Spleen (tissue), 11 donors: Measurements from ENCODE around the gene LIMA1. TPM values are rescaled to one million over a fixed set of nuclear protein-coding genes. Genes with fewer than 3 reads are reported as not detected.

ENCODE experiments used
- DNase-seq: peaks from one replicate; pipeline ENCODE4 v3.0.0-alpha.2; 2020
- H3K27ac ChIP-seq, 8 donors: fragments of 200-600 bp; sonication (generic) in 7 of 8; 1 replicate in 4 of 8; 2 replicates in 4 of 8; pipeline versions ENCODE4 v1.5.0 to v1.8.0; 2016 to 2021; ENCODE audit warnings: inconsistent platforms in 4 of 8, mild to moderate bottlenecking in 4 of 8, moderate library complexity in 1 of 8
- H3K27me3 ChIP-seq, 7 donors: fragments of 200-600 bp; sonication (generic) in 6 of 7; replicated peaks in 1 of 7; 1 replicate in 4 of 7; 2 replicates in 3 of 7; pipeline versions ENCODE4 v1.5.0 to v1.8.0; 2016 to 2021; ENCODE audit warnings: inconsistent platforms in 3 of 7, mild to moderate bottlenecking in 1 of 7
- H3K36me3 ChIP-seq, 6 donors: fragments of 200-600 bp; sonication (generic) in 5 of 6; 1 replicate in 4 of 6; 2 replicates in 2 of 6; pipeline versions ENCODE4 v1.5.0 to v1.8.0; 2016 to 2021; ENCODE audit warnings: inconsistent platforms in 2 of 6
- H3K4me1 ChIP-seq, 6 donors: fragments of 200-600 bp; sonication (generic) in 5 of 6; 1 replicate in 3 of 6; 2 replicates in 3 of 6; pipeline versions ENCODE4 v1.5.0 to v1.8.0; 2016 to 2021; ENCODE audit warnings: inconsistent platforms in 3 of 6
- H3K4me3 ChIP-seq, 8 donors: fragments of 200-600 bp; sonication (generic) in 7 of 8; 1 replicate in 4 of 8; 2 replicates in 4 of 8; pipeline versions ENCODE4 v1.5.0 to v1.8.0; 2016 to 2021; ENCODE audit warnings: inconsistent platforms in 4 of 8, mild to moderate bottlenecking in 4 of 8, moderate library complexity in 2 of 8
- H3K9me3 ChIP-seq, 8 donors: fragments of 200-600 bp; sonication (generic) in 7 of 8; 1 replicate in 4 of 8; 2 replicates in 4 of 8; pipeline versions ENCODE4 v1.5.0 to v1.8.0; 2016 to 2021; ENCODE audit warnings: inconsistent platforms in 4 of 8
- POLR2A ChIP-seq, 3 donors: fragments of 450-650 bp; IDR thresholded peaks; one replicate each; pipeline ENCODE4 v1.5.1; 2017; ENCODE audit warnings: antibody characterized with exemption in 3 of 3, mild to moderate bottlenecking in 1 of 3
- POLR2AphosphoS5 ChIP-seq, 3 donors: sonication (generic); formaldehyde crosslinking; IDR thresholded peaks; one replicate each; pipeline ENCODE4 v1.5.1; 2017; ENCODE audit warnings: antibody characterized with exemption in 3 of 3
- WGBS, 5 donors: extraction: QIAGEN DNeasy Blood & Tissue Kit in 3 of 5; methylation state at CpG; one replicate each; pipeline versions ENCODE4 v1.1.5 to v1.1.7; 2013 to 2018; 5-methylcytosine and 5-hydroxymethylcytosine counted together
- intact Hi-C: fragments of 100-400 bp; cut with DNase I; formaldehyde crosslinking; loops from one replicate; pipeline ENCODE4 v1.15.0; 2023; ENCODE audit warnings: low total_unique reads
- polyA plus RNA-seq, 3 donors: library from polyadenylated mRNA; stranded (reverse); fragments of 200-250 nt; gene quantifications; one replicate each; pipeline ENCODE4 v1.2.1, GENCODE V29; 2013
- total RNA-seq, 7 donors: library from RNA; depleted of rRNA in 3 of 7; stranded (reverse); fragments of >200 nt in 3 of 7; fragmentation: NEBNext Ultra II Directional in 4 of 7; extraction: Animal tissue kit (Norgen Biotek cat#: 25700) in 4 of 7; gene quantifications; one replicate each; pipeline versions ENCODE4 v1.1.0 to v1.2.1, GENCODE V29; 2016 to 2021
- TF ChIP-seq, protein P1 (sequence below), 11 experiments: fragments of 200-600 bp in 7 of 11; fragments of 450-650 bp in 4 of 11; sonication (generic) in 4 of 11; IDR thresholded peaks in 8 of 11; conservative IDR thresholded peaks in 3 of 11; 1 replicate in 7 of 11; 2 replicates in 4 of 11; pipeline versions ENCODE4 v1.4.0 to v1.8.0; 2016 to 2021; ENCODE audit warnings: antibody characterized with exemption in 11 of 11, inconsistent platforms in 4 of 11, mild to moderate bottlenecking in 1 of 11
- donor health status: healthy with polysubstance abuse.
- donor health status: DM: no; HTN: no; CAD: no; lungs with moderate emphysema.
- donor health status: DM: no; HTN: no; CAD: no.
- donor health status: Bipolar disorder and iron deficiency.
- donor health status: healthy.
- donor health status: DM: no; HTN: no; CAD: no.
- donor health status: DM: yes; HTN: yes; CAD: no.

The LIMA1 gene
- total and polyA plus RNA-seq, 10 donors: 15.3 to 102 (median 61.2) TPM

DNA sequence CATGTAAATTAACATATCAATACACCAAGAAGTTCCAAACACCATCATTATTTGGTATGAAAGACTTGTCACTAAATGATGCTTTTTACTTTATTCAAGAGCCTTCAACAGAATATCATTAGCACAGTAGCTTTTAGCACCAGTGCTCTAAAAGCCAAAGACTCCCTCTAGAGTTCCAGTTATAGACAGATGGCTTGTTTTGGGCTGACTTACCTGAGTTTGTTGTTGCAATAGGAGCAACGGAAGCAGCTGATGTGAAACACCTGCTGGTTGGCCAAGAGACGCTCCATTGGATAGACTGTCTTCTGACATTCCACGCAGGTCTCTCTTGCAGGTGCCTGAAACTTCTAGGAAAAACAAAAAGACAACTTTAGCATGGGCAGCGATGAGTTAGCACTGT, 101.6 kb downstream of the LIMA1 start:
- WGBS, 5 donors: 90 to 96% (median 96%) methylated on average over 4 of the region's 4 CpGs
- H3K36me3 ChIP-seq: peaks cover 0 to 68% (median 38%) of the 10 kb centered on the region in 6 donors
- intact Hi-C loops: no loop called here

DNA sequence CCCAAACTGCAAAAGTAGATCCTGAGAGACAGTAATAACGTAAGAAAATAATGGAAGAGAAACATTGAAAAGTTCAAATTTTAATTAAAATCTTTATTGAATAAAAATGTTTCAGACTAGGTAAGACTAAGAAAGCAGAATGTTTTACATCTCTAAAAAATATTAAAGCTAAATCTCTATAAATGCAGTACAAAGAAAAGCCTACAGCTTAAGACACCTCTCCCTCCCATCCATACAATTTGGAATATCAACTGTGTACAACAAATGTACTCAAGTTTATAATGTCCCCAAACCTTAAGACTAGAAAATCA, 107.6 kb downstream of the LIMA1 start:
- Histone ChIP-seq H3K36me3 (peaks cover 0 to 48% (median 33%) of the 10 kb centered on the region in 6 donors), H3K27ac (no peak overlapping the region), H3K4me1 (no peaks in the 10 kb centered on the region), H3K4me3 (no peak overlapping the region), H3K27me3 (no peaks in the 10 kb centered on the region), H3K9me3 (no peaks in the 10 kb centered on the region)
- DNase-seq: no peak
- WGBS, 5 donors: 26 to 52% (median 41%) methylated on average over 1 of the region's 1 CpG
- no peak for TF ChIP-seq POLR2A (IDR thresholded peaks at IDR 0.05)
- TF ChIP-seq, protein P1, sequence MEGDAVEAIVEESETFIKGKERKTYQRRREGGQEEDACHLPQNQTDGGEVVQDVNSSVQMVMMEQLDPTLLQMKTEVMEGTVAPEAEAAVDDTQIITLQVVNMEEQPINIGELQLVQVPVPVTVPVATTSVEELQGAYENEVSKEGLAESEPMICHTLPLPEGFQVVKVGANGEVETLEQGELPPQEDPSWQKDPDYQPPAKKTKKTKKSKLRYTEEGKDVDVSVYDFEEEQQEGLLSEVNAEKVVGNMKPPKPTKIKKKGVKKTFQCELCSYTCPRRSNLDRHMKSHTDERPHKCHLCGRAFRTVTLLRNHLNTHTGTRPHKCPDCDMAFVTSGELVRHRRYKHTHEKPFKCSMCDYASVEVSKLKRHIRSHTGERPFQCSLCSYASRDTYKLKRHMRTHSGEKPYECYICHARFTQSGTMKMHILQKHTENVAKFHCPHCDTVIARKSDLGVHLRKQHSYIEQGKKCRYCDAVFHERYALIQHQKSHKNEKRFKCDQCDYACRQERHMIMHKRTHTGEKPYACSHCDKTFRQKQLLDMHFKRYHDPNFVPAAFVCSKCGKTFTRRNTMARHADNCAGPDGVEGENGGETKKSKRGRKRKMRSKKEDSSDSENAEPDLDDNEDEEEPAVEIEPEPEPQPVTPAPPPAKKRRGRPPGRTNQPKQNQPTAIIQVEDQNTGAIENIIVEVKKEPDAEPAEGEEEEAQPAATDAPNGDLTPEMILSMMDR (IDR thresholded peaks at IDR 0.05 in 8 of 11, conservative IDR thresholded peaks at IDR 0.05 in 3 of 11): peak in 2 of 11 experiments; percentile 25 to 42
- no peak for TF ChIP-seq POLR2AphosphoS5 (IDR thresholded peaks at IDR 0.05)
- intact Hi-C loops: loop anchor here (2.0 kb wide), 1 partner anchor 101 kb away; no protein-coding TSS in a partner anchor

More for the DNA sequence above, 101.6 kb downstream of the LIMA1 start:
- TF ChIP-seq POLR2AphosphoS5 (IDR thresholded peaks at IDR 0.05) (no peak), POLR2A (IDR thresholded peaks at IDR 0.05) (no peak)
- TF ChIP-seq, protein P1 (IDR thresholded peaks at IDR 0.05 in 8 of 11, conservative IDR thresholded peaks at IDR 0.05 in 3 of 11): no peak
- no peak for DNase-seq
- Histone ChIP-seq H3K9me3 (no peaks in the 10 kb centered on the region), H3K4me3 (no peak overlapping the region), H3K4me1 (peaks cover 3 to 17% (median 12%) of the 10 kb centered on the region in 6 donors), H3K27ac (peak overlapping the region in 1 of 8 donors; percentile 21), H3K27me3 (no peaks in the 10 kb centered on the region)

DNA sequence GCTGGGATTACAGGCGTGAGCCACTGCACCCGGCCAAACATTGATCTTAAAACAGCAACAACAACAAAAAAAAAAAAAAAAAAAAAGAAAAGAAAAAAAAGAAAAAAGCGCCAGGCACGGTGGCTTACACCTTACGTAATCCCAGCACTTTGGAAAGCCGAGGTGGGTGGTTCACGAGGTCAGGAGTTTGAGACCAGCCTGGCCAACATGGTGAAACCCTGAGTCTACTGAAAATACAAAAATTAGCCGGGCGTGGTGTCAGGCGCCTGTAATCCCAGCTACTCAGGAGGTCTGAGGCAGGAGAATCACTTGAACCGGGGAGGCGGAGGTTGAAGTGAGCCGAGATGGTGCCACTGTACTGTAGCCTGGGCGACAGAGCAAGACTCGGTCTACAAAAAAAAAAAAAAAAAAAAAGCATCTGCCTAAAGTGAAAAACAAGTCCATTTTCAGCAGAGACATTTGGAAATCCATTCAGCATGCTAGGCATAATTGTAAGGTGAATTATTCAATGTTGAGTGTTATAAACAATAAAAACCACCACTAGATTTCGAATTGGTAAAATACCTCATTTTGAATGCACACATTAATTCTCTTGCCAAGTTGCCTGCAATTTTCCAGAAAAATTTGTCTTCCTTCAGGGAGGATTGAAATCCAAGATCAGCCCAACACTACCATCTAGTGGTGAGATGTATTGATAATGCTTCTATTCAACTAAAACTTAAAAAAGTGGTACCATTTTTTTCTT, 108.2 kb downstream of the LIMA1 start:
- H3K36me3 ChIP-seq: peaks cover 0 to 43% (median 28%) of the 10 kb centered on the region in 6 donors
- TF ChIP-seq POLR2A (IDR thresholded peaks at IDR 0.05): no peak
- TF ChIP-seq, protein P1 (IDR thresholded peaks at IDR 0.05 in 8 of 11, conservative IDR thresholded peaks at IDR 0.05 in 3 of 11): peak; percentile 27 to 78 (median 71)
- no peak for TF ChIP-seq POLR2AphosphoS5 (IDR thresholded peaks at IDR 0.05)
- H3K4me1 ChIP-seq: no peaks in the 10 kb centered on the region
- intact Hi-C loops: loop anchor here (2.0 kb wide), 1 partner anchor 100 kb away; no protein-coding TSS in a partner anchor
- no peak overlapping the region for H3K27ac ChIP-seq
- DNase-seq: no peak
- no peaks in the 10 kb centered on the region for H3K27me3 ChIP-seq
- H3K9me3 ChIP-seq: no peaks in the 10 kb centered on the region
- WGBS, 5 donors: 71 to 80% (median 79%) methylated on average over 16 of the region's 16 CpGs
- H3K4me3 ChIP-seq: no peak overlapping the region

DNA sequence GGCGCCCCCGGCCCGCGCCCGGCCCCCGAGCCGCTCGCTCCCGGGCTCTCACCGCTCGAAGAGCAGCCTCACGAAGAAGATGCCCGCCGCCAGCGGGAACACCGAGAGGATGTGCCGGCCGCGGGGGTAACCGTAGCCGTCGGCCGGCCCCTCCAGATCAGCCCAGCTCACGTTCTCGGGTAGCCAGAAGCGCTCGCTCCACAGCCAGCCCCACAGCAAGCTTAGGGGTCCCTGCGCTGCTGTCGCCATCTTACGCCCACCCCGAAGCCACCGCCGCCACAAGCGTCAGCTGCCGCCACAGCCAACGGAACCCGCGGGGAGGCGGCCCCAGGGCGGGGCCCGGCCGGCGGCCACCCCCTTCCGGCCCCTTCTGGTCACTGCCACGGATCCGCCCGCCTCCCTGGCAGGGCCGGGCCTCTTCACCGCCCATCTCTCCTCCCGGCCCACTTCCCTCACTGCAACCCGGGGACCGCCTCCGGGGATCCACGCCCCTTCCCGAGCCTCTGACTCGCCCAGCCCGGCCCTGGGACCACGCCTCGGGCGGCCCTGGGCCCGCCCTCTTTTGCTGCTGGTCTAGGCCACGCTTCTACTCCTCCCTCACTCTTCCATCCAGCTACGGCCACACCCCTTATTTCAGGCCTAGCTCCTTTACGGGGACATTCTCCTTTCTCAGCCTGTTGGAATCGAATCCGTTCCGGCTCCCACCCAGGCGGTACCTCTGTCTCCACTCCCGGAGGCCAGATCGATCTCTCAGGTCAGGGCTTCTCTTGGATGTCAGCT, 116.1 kb downstream of the LIMA1 start, which contains the start of gene CERS5:
CERS5 (minus strand) TSS at position 321 of the 780 bp plus-strand sequence; CDS start at position 249, 72 bp downstream.
- intact Hi-C loops: loop anchor here (5.0 kb wide), 1 partner anchor 80 kb away; the partner anchor contains the start of gene SMARCD1
- peak within 1 kb of the TSS; percentile 88 to 96 (median 94) for H3K27ac ChIP-seq
- H3K4me1 ChIP-seq: peaks cover 10 to 51% (median 30%) of the 10 kb centered on the region in 6 donors
- WGBS, 5 donors: 0 to 1% (median 1%) methylated on average over 52 to 70 of the region's 70 CpGs
- peak; percentile 100 for DNase-seq
- H3K27me3 ChIP-seq: no peaks in the 10 kb centered on the region
- no peaks in the 10 kb centered on the region for H3K36me3 ChIP-seq
- H3K9me3 ChIP-seq: no peaks in the 10 kb centered on the region
- H3K4me3 ChIP-seq: peak within 1 kb of the TSS; percentile 84 to 97 (median 89)
- TF ChIP-seq POLR2AphosphoS5 (IDR thresholded peaks at IDR 0.05) (peak; percentile 77 to 92 (median 85)), POLR2A (IDR thresholded peaks at IDR 0.05) (no peak)
- TF ChIP-seq, protein P1 (IDR thresholded peaks at IDR 0.05 in 8 of 11, conservative IDR thresholded peaks at IDR 0.05 in 3 of 11): peak in 9 of 11 experiments; percentile 27 to 79 (median 62)
